ENCODE data around the gene NRM.
"Not testable (repeated sequence)": the region's sequence is repeated elsewhere in the genome, so short reads cannot be mapped to it uniquely, and the experiment has no call there.

NRM gene

GRCh38 chr6:30719791-30720737 is 29.3 kb upstream of the NRM start, which contains the start of gene TUBB:
TSS of gene TUBB (plus strand) at chr6:30720352. CDS start at chr6:30720507, 155 bp downstream.
- DNase-seq, result peak; percentile 97

GRCh38 chr6:30719356-30719755 is 28.6 kb upstream of the NRM start:
- no peak for DNase-seq

- DNase-seq, result not testable (repeated sequence)
These were observed 27.3 kb upstream of the NRM start for GRCh38 chr6:30717845-30718720.

DNA sequence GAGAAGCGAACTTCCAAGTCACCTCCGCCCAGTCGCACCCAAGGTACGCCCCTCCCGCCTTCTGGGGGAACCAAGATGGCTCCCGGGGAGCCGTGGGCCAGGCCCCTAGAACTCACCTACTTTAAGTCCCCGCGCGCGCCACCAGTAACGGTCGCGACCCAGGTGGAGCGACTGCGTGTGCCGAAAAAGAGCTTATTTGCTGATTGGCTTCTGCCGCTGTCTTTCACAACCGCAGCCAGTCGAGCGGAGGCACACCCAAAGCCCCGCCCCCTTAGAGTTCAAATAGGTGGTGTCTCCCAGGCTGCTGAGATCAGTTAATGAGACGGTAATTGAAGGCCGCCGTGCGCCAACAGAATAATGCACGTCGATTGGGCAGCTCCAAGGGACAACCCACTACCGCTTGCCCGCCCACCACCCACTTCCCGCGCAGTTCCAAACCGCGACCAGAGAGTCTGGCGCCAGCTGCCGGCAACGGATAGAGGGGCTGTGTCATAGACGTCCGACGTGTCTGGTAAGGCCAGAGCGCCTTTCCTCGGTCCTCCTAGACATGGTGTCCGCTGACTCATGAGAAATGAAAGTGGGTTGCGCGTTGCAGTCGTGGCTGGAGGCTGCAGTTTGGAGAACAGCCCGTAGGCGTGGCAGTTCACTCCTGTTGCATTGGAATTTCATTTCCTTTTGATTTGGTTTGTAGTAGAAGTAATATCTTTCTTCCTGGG is 26.5 kb upstream of the NRM start, which contains the start of gene MDC1:
Gene MDC1 (minus strand): TSS at position 153 of the 716 bp plus-strand sequence. CDS start 2,106 bp downstream, outside the sequence.
- peak; percentile 92 for DNase-seq

GRCh38 chr6:30716879-30717128 is 26.0 kb upstream of the NRM start:
- no peak for DNase-seq

GRCh38 chr6:30714263-30714662 is 23.5 kb upstream of the NRM start:
- no peak for DNase-seq

DNA sequence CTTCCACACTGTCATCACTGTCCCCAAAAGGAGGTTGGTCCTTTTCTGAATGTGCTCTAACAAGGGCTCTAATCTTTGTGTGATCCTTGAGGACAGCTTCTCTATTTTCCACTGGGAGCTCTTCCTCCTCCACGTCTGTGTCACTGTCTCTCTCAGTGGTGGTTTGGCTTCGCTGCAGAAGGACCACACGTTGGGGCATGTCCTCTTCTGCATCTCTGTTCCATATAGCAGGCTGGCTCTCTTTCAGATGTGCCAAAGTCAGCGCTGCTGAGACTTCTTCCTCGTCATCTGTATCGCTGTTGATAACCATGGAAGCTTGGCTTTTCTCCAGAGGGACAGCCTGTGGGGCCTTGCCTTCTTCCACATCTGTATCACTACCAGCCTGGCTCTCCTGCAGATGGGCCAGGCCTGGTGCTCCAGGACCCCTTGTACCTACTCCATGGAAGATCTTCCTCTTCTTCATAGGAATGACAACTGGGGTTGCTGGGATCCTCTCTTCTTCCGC is 21.7 kb upstream of the NRM start:
- no peak for DNase-seq

GRCh38 chr6:30711758-30712380 is 21.1 kb upstream of the NRM start:
- DNase-seq, result no peak

- no peak for DNase-seq
These were observed 18.5 kb upstream of the NRM start for GRCh38 chr6:30709101-30709868.

DNA sequence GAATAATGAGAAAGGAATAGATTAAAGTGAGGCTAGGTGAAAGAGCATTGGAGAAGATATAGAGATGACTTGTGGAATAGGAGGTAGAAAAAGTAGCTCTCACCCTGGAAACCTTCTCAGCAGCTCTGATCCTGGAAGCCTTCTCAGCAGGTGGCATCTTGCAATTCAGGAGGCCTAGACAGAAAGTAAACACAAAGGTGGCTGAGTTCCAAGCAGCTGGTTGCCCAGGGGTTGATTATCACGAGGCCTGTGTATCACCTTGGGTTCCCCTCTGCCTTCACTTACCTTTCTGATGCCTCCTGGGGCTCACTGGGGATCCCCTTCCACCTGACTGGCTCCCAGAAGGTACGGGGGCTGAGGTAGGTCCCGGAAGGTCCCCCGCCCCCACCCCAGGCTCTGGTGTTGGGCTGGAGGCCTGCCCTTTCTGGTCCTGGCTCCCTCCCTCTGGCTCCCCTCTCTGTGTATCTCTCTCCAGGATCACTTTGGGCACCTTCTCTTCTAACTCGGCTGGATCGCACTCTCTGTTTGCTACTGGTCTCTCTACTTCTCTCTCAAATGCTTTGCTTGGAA is 16.6 kb upstream of the NRM start:
- peak; percentile 47 for DNase-seq

DNA sequence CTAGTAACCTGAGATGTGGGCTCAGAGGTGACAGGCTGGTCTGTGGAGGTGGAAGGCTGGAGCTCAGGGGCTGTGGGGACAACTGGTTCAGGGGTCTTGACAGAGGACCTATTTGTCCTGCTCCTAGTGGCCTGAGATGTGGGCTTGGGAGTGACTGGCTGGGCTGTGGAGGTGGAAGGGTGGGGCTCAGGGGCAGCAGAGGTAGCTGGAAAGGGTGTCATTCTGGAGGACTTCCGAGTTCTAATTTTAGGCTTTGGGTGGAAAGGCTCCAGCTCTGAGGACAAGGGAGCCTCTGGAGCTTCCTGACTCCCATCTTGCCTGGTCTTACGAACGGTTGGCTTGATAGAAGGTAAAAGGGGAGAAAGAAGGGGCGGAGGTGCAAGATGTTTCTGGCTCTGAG is 14.8 kb upstream of the NRM start:
- DNase-seq, result no peak

DNA sequence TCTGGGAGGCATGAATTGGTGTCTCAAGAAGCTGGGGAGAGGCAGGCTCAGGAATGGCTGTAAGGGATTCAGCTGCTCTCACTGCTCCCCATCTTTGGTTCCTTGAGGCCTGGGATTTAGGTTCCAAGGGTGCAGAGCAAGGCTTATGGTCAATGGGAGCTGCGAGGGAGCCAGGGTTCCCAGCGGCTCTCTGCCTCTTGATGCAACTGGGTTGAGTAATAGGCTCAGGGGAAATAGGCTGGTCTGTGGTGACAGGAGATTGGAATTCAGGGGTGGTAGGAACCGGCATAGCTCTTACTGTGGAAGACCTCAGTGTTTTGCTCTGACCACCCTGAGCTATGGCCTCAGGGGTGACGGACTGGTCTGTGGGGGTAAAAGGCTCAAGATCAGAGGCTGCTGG is 13.0 kb upstream of the NRM start:
- DNase-seq, result no peak

DNA sequence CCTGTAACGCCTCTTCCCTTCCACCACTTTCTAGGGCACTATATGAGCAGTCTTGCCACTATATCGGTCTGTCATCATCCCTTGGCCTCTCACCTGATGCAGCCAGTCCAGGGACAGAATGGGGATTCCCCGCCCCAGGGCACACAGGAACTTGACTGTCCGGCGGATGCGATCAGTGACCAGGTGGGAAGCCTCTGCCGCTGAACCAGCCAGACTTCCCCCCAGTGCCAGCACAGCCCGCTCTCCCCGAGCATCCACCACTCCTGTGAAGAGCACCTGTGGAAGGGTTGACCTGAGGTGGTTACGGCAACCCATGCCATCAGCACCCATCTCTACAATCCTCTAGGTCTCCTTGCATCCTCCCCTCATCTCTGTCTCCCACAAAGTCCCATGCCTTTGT is 12.2 kb upstream of the NRM start:
- no peak for DNase-seq

- DNase-seq, result no peak
These were observed 9.6 kb upstream of the NRM start for GRCh38 chr6:30700340-30700739.

DNA sequence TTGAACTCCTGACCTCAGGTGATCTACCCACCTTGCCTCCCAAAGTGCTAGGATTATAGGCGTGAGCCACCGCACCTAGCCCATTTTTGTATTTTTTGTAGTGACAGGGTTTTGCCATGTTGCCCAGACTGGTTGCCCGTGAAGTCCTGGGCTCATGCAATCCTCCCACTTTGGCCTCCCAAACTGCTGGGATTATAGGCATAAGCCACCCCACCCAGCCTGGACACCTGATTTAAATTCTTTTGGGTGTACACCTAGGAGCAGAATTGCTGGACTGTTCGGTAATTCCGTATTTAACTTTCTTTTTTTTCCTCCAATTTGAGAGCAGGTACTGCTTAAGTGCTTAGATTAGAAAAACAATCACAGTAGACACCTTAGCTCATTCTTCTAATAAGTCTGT is 5.6 kb upstream of the NRM start:
- no peak for DNase-seq

- DNase-seq, result no peak
These were observed 544 bp upstream of the NRM start for GRCh38 chr6:30691208-30691847.

DNA sequence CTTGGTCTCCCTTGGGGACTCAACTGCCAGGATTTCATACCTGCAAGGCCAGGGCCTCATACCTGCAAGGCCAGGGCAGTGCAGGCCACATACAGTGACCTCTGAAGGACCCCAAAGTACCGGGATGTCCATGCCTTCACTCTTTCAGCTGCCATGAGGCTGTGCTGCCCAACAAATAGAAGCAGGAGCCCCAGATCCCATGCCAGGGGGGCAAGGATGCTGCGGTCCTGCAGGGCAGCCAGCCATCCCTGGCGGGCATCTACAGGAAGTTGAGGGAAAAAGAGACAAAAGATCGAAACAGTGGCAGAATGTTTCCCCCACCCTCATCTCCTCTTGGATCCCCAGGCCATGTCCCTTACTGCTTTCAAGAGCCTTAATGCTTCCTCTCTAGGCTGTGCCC is 799 bp downstream of the NRM start:
- no peak for DNase-seq

- DNase-seq, result no peak
These were observed 1.5 kb downstream of the NRM start for GRCh38 chr6:30689022-30689865.

- DNase-seq, result no peak
These were observed 2.2 kb downstream of the NRM start for GRCh38 chr6:30688569-30688968.

Data from NCI-H1417 treated with DMSO at 0.1 percent for 48 hours (cell line).